ENCODE results near the gene CEP95.

Gene CEP95

DNA sequence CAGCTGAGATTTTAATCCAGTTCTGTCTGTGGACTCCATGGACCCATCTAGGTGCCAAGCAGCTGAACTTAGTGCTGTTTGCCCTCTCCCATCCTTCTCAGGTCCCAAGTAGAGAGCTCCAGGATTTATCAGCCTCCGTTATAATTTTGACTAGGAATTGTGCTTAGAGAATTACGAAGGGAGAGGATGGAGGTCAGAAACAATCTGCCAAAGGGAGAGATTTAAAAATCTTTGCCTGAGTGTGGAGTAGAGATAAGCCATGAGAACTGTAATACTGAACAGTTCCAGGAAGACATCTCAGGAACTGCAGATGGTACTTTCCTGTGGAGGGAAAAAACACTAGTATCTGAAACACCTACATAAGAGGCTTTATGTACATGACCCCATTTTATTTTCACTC, 27.0 kb downstream of the CEP95 start:
- Mint-ChIP-seq H3K4me1 (no peaks in the 10 kb centered on the region), H3K36me3 (ENCODE audit: low read depth) (peaks cover 81% of the 10 kb centered on the region), H3K9me3 (no peaks in the 10 kb centered on the region), H3K4me3 (no peak overlapping the region), H3K27me3 (ENCODE audit: low read depth) (no peaks in the 10 kb centered on the region), H3K27ac (no peak overlapping the region)
- TF ChIP-seq, protein P1, sequence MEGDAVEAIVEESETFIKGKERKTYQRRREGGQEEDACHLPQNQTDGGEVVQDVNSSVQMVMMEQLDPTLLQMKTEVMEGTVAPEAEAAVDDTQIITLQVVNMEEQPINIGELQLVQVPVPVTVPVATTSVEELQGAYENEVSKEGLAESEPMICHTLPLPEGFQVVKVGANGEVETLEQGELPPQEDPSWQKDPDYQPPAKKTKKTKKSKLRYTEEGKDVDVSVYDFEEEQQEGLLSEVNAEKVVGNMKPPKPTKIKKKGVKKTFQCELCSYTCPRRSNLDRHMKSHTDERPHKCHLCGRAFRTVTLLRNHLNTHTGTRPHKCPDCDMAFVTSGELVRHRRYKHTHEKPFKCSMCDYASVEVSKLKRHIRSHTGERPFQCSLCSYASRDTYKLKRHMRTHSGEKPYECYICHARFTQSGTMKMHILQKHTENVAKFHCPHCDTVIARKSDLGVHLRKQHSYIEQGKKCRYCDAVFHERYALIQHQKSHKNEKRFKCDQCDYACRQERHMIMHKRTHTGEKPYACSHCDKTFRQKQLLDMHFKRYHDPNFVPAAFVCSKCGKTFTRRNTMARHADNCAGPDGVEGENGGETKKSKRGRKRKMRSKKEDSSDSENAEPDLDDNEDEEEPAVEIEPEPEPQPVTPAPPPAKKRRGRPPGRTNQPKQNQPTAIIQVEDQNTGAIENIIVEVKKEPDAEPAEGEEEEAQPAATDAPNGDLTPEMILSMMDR (IDR thresholded peaks at IDR 0.05; ENCODE audit: unreplicated experiment in 3 of 3), result no peak

DNA sequence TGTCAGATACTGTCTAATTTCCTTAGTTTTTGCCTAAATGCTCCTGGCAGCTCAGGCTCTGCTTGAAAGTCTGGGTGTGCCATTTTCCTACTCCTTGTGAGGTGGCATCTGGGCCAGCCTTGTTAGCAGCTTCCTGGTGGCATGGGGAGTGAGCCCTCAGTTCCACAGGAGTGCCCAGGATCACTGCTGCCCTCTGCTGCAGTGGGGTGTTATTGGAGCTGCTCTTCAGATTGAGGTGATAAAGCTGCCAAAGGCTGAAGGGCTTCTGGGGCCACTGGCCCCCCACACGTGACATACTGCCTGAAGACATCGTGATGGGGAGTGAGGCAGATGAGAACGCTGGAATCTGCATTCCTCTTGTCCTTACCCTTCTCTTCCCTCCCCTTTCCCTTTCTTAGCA, 27.4 kb downstream of the CEP95 start:
- no peak overlapping the region for H3K4me3 Mint-ChIP-seq
- peaks cover 80% of the 10 kb centered on the region for H3K36me3 Mint-ChIP-seq (ENCODE audit: low read depth)
- TF ChIP-seq, protein P1 (IDR thresholded peaks at IDR 0.05; ENCODE audit: unreplicated experiment in 3 of 3), result no peak
- no peaks in the 10 kb centered on the region for H3K9me3 Mint-ChIP-seq
- no peaks in the 10 kb centered on the region for H3K27me3 Mint-ChIP-seq (ENCODE audit: low read depth)
- H3K4me1 Mint-ChIP-seq, result no peaks in the 10 kb centered on the region
- peak overlapping the region in 1 of 3 experiments; percentile 25 for H3K27ac Mint-ChIP-seq

DNA sequence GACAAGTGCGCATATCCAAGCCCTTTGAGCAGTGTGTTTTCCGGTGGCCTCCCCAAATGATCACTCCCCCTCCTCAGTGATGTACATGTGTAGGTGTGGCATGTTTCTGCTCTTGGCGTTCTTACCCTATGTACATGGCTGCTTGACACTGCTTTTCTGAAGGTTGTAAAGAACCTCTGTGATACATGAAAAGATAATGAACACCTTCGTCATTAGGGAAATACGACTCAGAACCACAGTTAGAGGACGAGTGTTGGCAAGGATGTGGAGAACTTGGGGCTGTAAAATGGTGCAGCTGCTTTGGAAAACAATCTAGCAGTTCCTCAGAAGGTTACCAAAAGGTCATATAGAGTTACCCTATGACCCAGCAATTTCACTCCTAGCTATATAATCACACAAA, 28.6 kb downstream of the CEP95 start:
- TF ChIP-seq, protein P1 (IDR thresholded peaks at IDR 0.05; ENCODE audit: unreplicated experiment in 3 of 3), result no peak
- H3K4me3 Mint-ChIP-seq, result no peak overlapping the region
- H3K27ac Mint-ChIP-seq, result no peak overlapping the region
- H3K36me3 Mint-ChIP-seq (ENCODE audit: low read depth), result peaks cover 75% of the 10 kb centered on the region
- no peaks in the 10 kb centered on the region for H3K4me1 Mint-ChIP-seq
- no peaks in the 10 kb centered on the region for H3K27me3 Mint-ChIP-seq (ENCODE audit: low read depth)
- H3K9me3 Mint-ChIP-seq, result no peaks in the 10 kb centered on the region

DNA sequence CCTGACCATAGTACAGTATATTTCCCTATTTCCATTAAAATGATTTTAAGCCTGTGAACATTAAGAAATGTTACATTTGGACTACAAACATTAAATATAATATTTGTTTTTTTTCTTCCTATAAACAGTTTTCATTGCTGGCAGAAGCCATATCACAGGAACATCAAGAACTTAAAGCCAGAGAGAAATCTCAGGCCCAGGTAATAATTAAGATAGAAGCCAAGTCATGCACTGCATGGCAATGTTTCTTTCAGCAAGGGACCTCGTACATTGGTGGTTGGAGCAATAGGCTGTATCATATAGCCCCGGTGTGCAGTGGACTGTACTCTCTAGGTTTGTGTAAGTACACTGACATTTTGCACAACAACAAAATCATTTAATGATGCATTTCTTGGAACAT, 30.1 kb downstream of the CEP95 start:
- H3K4me1 Mint-ChIP-seq, result no peaks in the 10 kb centered on the region
- H3K4me3 Mint-ChIP-seq, result no peak overlapping the region
- H3K9me3 Mint-ChIP-seq, result no peaks in the 10 kb centered on the region
- TF ChIP-seq, protein P1 (IDR thresholded peaks at IDR 0.05; ENCODE audit: unreplicated experiment in 3 of 3), result no peak
- H3K36me3 Mint-ChIP-seq (ENCODE audit: low read depth), result peaks cover 67% of the 10 kb centered on the region
- no peak overlapping the region for H3K27ac Mint-ChIP-seq
- no peaks in the 10 kb centered on the region for H3K27me3 Mint-ChIP-seq (ENCODE audit: low read depth)

DNA sequence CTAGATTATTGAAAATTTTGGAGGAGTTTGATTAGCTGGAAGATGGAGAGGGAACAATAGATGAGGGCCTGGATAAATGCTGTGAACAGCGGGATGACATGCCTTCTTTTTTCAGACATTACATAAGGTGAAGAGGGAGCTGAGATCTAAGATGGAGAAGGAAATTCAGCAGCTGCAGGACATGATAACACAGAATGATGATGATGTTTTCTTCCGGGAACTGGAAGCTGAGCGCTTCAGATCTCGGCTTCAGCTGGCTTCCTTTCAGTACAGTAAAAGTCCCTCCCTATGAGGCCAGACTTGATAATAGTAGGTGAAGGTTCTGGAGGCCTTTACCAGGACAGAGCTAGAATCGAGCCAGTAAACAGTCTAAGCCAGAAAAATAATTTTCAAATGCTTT, 30.7 kb downstream of the CEP95 start:
- Mint-ChIP-seq H3K4me1 (no peaks in the 10 kb centered on the region), H3K9me3 (no peaks in the 10 kb centered on the region), H3K27me3 (ENCODE audit: low read depth) (no peaks in the 10 kb centered on the region), H3K36me3 (ENCODE audit: low read depth) (peaks cover 67% of the 10 kb centered on the region), H3K27ac (no peak overlapping the region), H3K4me3 (no peak overlapping the region)
- TF ChIP-seq, protein P1 (IDR thresholded peaks at IDR 0.05; ENCODE audit: unreplicated experiment in 3 of 3), result no peak

DNA sequence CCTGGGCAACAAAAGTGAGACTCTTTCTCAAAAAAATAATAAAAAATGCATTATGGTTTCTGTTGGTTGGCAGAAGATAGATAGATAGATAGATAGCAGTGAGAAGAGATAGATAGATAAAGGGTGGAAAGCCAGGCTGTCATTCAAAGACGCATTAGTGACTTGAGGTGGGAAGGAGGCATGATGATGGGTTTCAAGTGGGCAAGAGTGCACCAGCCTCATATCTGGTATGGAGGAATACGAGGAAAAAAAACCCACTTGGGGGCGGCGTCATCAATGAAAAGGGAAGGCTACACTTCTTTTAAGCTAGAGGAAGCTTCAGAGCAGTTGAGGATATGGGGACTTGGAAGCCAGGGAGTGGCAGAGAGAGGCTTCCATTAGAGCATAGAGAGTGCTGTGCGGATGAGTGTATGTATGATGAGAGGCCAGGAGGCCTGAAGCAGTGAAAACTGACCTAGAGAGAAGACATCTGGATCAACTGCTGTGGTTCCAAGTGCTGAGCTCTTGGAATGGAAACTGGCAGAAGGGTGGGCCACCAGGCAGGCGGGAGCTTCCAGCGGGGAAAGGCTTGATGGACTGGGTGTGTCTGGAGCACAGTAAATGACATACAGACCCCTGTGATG, 31.8 kb downstream of the CEP95 start:
- Mint-ChIP-seq H3K4me3 (no peak overlapping the region), H3K27me3 (ENCODE audit: low read depth) (no peaks in the 10 kb centered on the region), H3K27ac (peak overlapping the region in 1 of 3 experiments; percentile 42), H3K36me3 (ENCODE audit: low read depth) (peaks cover 62% of the 10 kb centered on the region), H3K9me3 (no peaks in the 10 kb centered on the region), H3K4me1 (no peaks in the 10 kb centered on the region)
- TF ChIP-seq, protein P1 (IDR thresholded peaks at IDR 0.05; ENCODE audit: unreplicated experiment in 3 of 3), result no peak

Measured in nephron (organoid).